ENCODE results near the gene TMPRSS2.

TMPRSS2 gene

DNA sequence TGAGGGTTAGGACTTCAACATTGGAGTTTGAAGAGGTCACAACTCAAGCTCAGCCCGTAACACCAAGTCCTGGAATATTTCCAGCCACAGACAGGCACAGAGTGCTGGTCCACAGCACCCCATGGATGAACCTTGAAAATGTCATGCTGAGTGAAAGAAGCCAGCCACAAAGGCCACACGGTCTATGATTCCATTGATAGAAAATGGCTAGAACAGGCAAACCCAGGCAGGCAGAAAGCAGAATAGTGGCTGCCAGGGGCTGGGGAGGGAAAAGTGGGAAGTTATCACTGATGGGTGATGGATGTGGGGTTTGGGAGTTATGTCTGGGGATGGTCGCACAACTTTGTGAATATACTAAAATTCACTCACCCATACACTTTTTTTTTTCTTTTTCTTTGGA lies 60.6 kb downstream of the TMPRSS2 start:
- DNase-seq (ENCODE audit: low spot score): no peak

DNA sequence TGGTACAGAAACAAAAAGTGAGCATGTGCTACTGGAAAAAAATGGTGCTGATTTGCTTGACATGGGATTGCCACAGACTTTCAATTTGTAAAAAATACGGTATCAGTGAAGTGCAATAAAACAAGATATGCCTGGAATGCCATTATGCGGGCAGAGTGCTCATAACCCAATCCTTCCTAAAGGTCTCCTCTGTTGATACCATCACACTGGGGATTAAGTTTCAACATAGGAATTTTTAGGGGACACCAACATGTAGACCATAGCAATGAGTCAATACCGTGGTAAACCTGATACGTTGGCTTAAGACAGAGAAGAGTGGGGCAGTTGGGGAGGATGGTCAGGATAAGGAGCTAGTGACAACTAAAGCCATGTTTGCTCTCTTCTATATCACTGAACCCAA lies 61.4 kb downstream of the TMPRSS2 start:
- no peak for DNase-seq (ENCODE audit: low spot score)

DNA sequence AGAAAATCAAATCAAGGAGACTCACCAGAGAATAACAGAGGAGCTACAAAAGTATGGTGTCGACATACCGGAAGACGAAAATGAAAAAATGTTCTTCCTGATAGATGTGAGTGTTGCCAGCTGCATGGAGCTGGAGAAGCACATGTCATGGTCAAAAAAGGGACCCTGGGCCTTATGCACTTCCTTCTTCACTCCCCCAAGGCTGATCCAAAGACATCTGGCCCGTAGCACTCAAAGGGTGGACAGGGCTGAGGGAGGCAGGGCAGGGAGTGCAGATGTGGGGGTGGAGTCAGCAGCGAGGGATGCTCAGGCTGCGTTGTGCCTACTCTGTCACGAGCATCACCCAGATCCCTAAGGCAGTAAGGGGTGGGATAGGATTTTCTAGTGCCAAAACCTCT lies 62.5 kb downstream of the TMPRSS2 start:
- DNase-seq (ENCODE audit: low spot score): no peak

DNA sequence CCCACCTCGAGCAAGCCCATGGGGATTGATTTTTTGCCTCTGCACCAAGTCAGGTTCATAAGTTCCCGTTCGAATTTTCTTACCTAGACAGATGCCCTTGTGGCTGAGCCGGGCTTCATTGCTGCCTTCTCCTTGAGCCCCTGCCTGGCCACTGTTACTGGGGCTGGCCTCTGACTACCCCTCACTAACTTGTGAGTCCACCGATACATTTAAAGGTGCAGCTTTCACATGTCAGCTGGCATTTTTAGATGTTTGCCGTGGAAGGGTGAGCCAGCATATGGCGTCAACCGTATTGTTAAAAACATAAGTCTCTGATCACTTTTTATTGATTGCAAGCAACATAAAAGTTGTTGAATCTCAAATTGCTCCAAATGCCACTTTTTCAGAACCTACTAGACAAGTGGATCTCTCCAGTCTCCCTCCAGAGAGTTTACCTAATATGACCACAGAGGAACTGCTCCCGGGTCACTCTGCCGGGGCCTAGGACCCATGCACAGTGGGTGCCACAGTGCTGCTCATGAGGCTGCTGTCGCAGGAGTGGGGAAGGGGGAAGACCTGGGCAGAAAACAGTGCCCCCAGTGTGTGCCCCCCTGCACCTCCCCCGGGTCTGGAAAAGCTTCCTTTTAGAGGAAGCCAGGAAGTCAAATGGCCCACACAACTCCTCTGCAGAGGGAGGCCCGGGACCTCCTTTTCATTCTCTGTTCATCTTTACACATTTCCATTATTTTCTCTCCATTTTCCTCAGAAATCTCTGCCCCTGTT lies 63.1 kb downstream of the TMPRSS2 start:
- DNase-seq (ENCODE audit: low spot score): no peak

DNA sequence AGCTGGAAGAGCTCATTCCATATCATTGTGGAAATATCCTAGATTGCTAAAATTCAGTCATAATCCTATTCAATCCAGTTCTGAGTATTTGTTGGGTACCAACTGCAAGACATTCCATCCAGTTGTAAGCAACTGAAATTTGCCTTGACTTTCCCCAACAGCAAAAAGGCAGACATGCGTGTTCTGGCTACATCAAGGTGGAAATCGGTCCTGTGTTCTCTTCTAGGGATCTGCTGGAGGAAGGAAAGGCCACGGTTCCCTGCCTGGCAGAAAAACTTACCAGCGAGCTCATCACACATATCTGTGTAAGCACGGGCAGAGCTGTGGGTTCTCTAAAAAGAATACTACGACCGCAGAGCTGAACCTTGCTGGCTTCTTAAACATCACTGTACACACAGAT lies 64.4 kb downstream of the TMPRSS2 start:
- DNase-seq (ENCODE audit: low spot score): no peak

DNA sequence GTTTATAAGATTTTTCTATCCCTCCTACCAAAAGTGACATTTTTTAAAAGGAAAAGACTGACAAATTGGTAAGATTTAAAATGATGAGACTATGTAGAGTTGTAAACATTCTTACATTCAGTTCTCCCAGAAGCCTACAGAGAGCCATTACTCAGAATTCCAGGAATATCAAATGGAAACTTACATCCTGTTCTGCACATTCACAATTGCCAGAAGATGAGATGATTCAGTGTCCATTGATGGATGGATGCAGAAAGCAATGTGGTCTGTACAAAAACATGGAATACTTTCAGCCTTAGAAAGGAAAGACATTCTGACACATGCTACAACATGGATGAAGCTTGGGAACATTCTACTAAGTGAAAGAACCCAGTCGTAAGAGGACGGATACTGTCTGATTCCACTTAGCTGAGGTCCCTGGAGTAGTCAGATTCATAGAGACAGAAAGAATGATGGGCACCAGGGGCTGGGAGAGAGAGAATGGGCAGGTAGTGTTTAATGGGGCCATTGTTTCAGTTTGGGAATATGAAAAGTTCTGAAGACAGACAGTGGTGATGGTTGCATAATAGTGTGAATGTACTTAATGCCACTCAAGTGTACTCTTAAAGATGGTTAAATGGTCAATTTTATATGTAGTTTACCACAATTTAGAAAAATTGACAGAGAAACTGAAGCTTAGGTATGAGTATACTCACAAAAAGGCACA lies 65.3 kb downstream of the TMPRSS2 start:
- no peak for DNase-seq (ENCODE audit: low spot score)

DNA sequence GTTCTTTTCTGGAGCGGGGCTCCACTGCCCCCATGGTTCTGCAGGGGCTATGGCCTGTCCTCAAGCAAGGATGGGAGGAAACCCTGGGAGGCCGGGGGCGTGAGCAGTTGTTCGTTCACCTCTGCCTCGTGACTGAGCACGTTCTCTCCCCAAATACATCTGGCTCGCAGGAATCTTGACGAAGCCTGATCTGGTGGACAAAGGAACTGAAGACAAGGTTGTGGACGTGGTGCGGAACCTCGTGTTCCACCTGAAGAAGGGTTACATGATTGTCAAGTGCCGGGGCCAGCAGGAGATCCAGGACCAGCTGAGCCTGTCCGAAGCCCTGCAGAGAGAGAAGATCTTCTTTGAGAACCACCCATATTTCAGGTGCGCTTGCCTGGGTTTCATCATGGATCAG lies 66.4 kb downstream of the TMPRSS2 start:
- no peak for DNase-seq (ENCODE audit: low spot score)

DNA sequence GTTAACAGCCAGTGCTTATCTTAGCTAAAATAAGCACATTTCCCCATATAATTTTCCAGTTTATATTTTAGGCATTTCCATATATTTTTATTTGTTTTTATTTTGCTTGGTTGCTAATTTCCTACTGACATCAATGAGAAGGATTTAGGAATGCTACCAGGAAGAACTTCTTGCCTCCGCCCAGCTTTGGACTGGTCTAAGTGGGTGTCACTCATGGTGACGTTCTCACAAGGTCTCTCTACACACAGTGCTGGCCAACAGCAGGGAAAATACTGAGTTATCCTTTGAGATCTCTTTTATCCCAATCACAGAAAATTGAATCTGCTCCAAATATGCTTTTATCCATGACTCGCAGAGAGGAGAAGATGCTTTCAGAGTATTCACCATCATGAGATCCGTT lies 68.7 kb downstream of the TMPRSS2 start:
- DNase-seq (ENCODE audit: low spot score): no peak

DNA sequence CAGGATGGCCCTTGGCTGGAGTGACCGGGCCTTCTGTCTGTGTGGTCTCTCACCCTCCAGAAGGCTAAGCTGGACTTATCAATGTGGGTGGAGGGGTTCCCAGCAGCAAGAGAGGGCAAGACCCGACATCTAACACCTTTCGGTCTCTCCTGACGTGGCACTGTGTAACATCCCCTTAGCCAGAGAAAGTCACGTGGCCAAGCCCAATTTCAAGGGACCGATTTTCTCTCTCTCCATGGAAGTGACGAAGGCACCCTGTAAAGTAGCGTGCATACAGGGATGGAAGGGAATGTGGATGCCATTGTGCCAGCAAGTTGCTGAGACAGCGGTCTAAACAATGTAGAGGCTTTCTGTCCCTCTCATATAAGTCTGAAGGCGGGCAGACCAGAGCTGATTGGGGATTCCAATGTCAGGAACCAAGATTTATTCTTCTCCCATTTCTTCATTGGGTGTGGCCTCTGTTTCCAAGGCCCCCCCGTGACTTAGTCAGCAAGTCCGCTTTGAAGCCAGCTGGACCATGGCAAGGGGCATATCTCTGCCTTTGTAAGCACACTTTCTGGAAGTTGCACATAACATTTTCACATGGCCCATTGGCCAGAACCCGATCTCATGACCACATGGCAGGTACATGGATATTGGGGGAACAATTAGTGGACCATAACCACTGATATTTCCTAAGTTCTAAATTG lies 69.4 kb downstream of the TMPRSS2 start:
- DNase-seq (ENCODE audit: low spot score): no peak

DNA sequence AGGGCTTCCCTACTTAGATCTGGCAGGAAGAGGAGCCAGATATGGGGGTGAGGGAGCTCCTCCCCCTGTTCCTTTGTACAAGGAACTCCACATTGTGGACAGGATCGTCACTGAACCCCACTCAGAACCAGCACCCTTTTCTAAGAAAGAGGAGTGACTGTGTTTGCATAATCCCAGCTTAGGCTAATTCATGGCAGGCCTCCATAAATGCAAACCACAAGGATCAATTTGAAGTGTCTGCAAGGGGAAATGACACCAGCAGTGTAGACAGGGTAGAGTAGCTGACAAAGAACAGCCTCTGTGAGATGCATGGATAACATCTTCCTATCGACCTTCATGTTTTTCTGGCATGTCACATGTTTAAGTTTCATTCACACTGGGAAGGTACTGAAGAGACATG lies 70.2 kb downstream of the TMPRSS2 start:
- DNase-seq (ENCODE audit: low spot score): no peak

DNA sequence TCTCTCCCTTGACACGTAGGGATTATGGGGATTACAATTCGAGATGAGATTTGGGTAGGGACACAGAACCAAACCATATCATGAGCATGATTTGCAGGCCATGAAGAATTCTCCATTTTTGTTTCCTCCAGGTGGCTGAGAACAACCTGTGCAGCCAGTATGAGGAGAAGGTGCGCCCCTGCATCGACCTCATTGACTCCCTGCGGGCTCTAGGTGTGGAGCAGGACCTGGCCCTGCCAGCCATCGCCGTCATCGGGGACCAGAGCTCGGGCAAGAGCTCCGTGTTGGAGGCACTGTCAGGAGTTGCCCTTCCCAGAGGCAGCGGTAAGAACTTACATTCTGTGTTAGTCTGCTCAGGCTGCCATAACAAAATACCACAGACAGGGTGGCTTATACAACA lies 72.3 kb downstream of the TMPRSS2 start:
- no peak for DNase-seq (ENCODE audit: low spot score)

DNA sequence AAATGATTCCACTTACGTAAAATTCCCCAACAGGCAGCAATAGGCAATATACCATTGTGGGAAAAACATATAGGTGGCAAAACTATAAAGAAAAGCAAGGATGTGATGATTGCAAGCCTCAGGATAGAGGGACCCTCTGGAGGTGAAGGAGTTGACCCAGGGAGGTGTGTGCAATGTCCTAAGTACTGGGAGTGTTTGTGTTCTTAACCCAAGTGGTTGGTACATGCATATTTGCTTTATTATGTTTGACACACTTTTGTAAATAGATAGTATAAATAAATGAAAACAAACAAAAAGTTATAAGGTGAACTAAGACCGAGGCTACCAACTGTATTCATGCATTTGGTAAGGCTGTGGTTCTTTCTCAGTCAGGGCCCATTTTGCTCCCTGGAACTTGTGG lies 74.4 kb downstream of the TMPRSS2 start:
- DNase-seq (ENCODE audit: low spot score): no peak

DNA sequence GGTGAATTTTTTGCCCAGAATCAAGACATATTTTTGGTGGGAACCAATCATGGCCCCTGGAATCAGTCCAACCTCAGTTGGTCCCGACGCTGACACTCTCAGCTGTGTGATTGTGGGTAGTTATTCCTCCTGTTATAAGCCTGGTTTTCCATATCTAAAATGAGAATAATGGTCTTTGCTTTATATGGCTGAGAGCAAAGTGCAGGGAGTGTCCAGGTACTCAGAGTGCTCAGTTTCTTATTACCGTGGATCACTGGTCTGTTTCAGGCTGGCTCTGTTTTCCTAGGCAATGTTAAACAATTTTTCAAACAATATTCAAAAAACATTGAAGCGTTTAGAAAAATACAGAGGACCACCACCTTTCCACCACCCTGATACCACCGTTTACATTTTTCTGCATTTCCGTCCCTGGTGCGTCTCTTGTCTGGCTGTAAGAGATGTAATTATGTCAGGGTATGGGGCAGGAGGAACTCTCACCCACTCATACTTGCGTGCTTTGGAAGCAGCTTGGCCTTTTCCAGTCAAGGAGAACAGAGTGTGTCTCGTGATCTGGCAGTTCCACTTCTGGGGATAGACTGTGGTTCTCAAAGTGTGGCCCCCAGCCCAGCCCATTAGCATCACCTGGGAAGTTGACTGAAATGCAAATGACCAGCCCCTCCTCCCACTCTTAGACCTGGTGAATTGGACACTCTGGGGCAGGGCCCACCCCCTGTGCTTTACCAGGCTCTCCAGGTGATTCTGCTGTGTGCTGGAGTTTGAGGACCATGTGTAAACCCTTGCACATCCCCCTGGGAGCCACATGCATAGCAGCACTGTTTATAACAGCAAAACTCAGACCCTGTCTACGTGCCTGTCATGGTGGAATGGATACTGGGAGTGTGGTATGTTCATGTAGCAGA lies 75.1 kb downstream of the TMPRSS2 start:
- no peak for DNase-seq (ENCODE audit: low spot score)

DNA sequence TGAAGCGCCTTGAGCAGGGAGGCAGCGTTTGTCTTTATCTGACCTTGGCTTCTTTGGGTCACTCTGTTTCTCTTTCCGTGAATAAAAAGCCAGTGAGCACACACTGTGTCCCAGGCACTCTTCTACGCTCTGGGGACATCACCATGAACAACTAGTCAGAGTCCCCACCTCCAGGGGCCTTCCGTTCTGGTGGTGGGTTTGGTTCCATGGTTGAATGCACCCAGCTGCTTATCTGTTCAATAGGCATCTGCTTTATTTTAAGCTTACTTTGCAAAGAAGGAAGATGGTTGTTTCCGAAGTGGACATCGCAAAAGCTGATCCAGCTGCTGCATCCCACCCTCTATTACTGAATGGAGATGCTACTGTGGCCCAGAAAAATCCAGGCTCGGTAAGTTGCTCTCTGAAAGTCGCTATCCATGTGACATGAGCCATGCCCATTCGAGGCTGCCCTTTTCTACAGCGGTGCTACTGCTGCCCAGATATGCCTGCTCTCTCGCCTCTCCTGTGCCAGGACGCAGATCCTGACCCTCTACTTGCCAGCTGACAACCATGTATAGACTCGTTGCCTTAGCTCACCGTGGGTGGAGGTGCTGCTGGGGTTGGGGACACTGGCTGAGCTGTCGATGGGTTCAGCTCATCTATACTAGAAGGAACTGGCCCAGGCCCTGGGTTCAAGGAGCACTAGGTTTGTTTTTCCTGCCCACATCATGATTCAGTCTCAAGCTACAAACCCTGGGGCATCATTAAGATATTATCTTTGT lies 76.0 kb downstream of the TMPRSS2 start:
- DNase-seq (ENCODE audit: low spot score): no peak

DNA sequence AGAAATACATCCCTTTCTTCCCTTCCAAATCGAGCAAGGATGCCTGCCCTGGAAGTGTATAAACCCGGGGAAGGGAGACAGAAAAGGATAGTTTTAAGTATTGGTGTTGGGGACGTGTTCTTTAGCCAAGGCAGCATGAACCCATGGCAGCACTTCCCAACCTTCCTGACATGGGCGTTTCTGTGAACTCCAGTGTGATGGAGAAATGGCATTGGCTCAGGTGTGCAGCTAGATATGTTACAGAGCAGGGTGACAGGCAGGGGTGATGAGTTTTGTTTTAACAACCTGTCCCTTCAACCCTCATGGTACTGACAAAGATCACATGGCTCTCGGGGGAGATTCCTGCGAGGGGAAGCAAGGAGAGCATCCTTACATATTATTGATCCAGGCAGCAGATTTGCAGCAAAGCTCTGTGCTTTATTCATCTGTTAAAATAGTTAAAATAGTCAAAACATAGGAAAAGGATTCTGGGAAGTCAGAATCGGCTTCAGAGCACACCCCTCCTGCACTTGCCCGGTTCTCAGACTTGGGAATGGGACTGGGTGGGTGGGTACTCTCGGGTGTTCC lies 78.0 kb downstream of the TMPRSS2 start:
- DNase-seq (ENCODE audit: low spot score): no peak

DNA sequence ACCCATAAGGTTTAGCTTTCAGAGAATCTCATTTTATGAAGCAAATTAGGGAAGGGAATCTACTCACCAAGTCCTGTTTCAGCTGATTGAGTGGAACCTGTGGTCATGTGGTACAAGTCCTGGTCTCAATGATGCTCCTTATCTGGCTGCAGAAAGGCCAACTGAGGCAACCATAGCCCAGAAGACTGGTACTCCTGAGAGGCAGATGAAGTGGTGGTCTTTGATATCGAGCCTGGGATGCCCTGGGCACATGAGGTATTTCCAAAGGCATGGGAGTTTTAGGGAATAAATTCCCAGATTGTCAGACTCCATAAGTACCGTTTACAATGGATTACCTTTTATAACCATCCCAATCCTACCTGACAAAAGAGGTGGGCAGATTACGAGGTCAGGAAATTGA lies 78.7 kb downstream of the TMPRSS2 start:
- DNase-seq (ENCODE audit: low spot score): no peak

DNA sequence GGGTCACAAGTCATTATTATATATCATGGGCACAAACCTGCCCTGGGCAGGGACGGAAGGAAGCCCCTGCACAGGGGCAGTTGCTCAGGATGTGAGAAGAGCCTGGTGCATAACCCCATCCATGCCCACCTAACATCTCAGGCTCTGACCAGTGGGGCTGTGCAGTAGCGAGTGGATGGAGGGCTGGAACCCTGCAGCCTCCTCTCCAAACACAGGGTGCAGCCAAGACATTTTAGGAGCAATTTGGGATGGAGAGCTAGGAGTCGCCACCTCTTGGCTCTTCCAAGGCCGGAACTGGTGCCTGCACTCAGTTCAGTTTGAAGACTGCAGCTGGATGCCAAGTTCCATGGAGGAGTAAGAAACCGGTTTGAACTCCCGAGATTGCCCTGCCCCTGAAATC lies 79.1 kb downstream of the TMPRSS2 start:
- no peak for DNase-seq (ENCODE audit: low spot score)

DNA sequence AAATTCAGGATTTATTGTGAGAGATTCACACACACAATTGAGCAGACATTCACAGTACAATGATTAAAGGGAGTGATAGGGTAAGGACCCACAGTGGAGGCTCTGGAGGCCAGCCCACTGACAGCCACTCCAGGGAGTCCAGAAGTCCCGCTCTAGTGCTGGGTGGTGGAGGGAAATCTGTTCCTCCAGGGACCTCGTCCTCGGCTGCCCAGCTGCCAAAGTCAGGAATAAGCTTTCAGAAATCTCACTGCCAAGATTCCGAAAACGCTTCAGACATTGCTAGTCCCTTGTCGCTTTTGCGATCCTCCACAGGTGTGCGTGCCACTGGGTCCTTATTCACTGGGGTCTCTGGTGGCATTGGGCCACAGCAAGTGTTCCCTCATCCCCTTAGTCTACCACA lies 79.6 kb downstream of the TMPRSS2 start:
- DNase-seq (ENCODE audit: low spot score): no peak

DNA sequence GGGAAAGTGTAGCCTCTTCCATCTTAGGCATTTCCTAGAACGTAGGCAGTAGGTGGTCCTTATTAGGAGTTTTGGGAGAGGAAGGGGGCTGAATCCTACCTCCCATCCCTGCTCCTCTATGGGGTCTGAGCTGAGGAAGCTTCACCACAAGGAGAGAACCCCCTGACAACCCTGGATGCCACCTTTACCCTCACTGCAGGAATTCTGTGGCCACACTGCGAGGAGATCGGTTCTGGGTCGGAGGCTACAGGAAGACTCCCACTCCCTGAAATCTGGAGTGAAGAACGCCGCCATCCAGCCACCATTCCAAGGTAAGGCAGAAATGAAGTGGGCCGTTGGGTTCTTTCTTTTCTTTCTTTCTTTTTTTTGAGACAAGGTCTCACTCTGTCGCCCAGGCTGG lies 80.4 kb downstream of the TMPRSS2 start:
- no peak for DNase-seq (ENCODE audit: low spot score)

DNA sequence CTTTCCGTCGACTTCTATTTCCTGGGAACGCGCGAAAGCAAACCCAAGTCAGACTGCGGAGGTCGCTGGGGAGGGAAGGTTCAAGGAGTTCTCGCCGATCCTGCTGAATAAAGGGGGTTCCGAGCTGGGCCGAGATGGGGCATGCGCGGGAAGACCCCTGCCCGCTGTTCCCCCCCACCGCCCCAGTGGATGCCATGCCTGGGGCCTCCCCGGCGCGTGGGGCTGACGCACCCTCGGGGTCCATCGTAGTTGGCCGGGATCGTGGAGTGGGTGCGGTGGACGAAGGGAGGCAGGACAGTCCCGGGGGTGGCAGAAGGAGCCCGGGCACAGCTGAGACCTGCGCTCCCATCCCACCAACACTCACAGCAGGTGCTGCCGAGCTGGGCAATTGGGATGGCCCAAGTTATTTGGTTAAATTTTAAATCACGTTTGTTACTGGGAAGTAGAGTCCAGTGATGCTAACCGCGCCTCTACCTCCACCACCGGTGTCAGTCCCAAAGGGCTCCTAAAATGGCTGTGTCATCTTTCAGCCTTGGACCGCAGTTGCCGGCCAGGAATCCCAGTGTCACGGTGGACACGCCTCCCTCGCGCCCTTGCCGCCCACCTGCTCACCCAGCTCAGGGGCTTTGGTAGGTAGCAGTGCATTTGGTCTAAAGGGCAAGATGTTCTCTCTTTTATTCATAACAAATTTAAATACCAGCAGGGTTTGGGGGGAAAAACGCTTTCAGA lies 81.1 kb downstream of the TMPRSS2 start:
- no peak for DNase-seq (ENCODE audit: low spot score)
